ENCODE results near the gene MIR17HG. TPM values are rescaled to one million over a fixed set of nuclear protein-coding genes. Genes with fewer than 3 reads are reported as not detected.
A peak's percentile ranks its signal among the peaks of the same experiment; 100 is the strongest.

The MIR17HG gene
- total RNA-seq, 1 donor from 2014 or later = 12.0 TPM

GRCh38 chr13:91368676-91369440, 21.4 kb downstream of the MIR17HG start:
- no peak for DNase-seq

GRCh38 chr13:91369441-91369831, 21.9 kb downstream of the MIR17HG start:
- DNase-seq = no peak

GRCh38 chr13:91370501-91370900, 23.0 kb downstream of the MIR17HG start:
- no peak for DNase-seq

- no peak for DNase-seq
These were observed 25.4 kb downstream of the MIR17HG start for GRCh38 chr13:91372911-91373310.

- DNase-seq = no peak
These were observed 27.7 kb downstream of the MIR17HG start for GRCh38 chr13:91375116-91375729.

GRCh38 chr13:91381371-91381770, 33.9 kb downstream of the MIR17HG start:
- peak; percentile 45 for DNase-seq

- DNase-seq = no peak
These were observed 36.3 kb downstream of the MIR17HG start for GRCh38 chr13:91383836-91384235.

GRCh38 chr13:91384896-91385295, 37.4 kb downstream of the MIR17HG start:
- no peak for DNase-seq

- DNase-seq = no peak
These were observed 41.7 kb downstream of the MIR17HG start for GRCh38 chr13:91389186-91389585.

GRCh38 chr13:91397595-91397994, 50.1 kb downstream of the MIR17HG start:
- DNase-seq = no peak

- peak; percentile 39 for DNase-seq
These were observed 51.1 kb downstream of the MIR17HG start, which contains the start of gene GPC5 for GRCh38 chr13:91398413-91399188. Gene GPC5, plus strand, starts transcription at chr13:91398621.

- no peak for DNase-seq
These were observed 51.9 kb downstream of the MIR17HG start for GRCh38 chr13:91399189-91400062.

- DNase-seq = no peak
These were observed 52.5 kb downstream of the MIR17HG start for GRCh38 chr13:91400063-91400399.

GRCh38 chr13:91400671-91401070, 53.2 kb downstream of the MIR17HG start:
- DNase-seq = no peak

GRCh38 chr13:91401920-91402319, 54.4 kb downstream of the MIR17HG start:
- DNase-seq = no peak

Other genes with a start within 250 kb of the MIR17HG start
- 2.2 TPM for gene GPC5, start 50.9 kb downstream of the MIR17HG start, total RNA-seq

Measured in skin of body (tissue), 2 donors.